ENCODE results near the gene APCDD1.

APCDD1 gene

GRCh38 chr18:10410472-10411308, 43.7 kb upstream of the APCDD1 start:
- Histone ChIP-seq H3K4me1 (no peaks in the 10 kb centered on the region), H3K27me3 (no peaks in the 10 kb centered on the region), H3K36me3 (no peaks in the 10 kb centered on the region), H3K4me3 (ENCODE audit: low read depth, low read length) (no peak overlapping the region), H3K9me3 (no peaks in the 10 kb centered on the region)
- TF ChIP-seq CTCF (IDR thresholded peaks at IDR 0.05; ENCODE audit: low read depth, low read length), result no peak
- no peak for DNase-seq

GRCh38 chr18:10412933-10413332, 41.5 kb upstream of the APCDD1 start:
- H3K27me3 ChIP-seq, result no peaks in the 10 kb centered on the region
- no peak overlapping the region for H3K4me3 ChIP-seq (ENCODE audit: low read depth, low read length)
- H3K9me3 ChIP-seq, result no peaks in the 10 kb centered on the region
- no peak for TF ChIP-seq CTCF (IDR thresholded peaks at IDR 0.05; ENCODE audit: low read depth, low read length)
- H3K4me1 ChIP-seq, result no peaks in the 10 kb centered on the region
- H3K36me3 ChIP-seq, result no peaks in the 10 kb centered on the region
- DNase-seq, result no peak

GRCh38 chr18:10413722-10414121, 40.7 kb upstream of the APCDD1 start:
- Histone ChIP-seq H3K9me3 (no peaks in the 10 kb centered on the region), H3K4me1 (no peaks in the 10 kb centered on the region), H3K36me3 (no peaks in the 10 kb centered on the region), H3K4me3 (ENCODE audit: low read depth, low read length) (no peak overlapping the region), H3K27me3 (no peaks in the 10 kb centered on the region)
- TF ChIP-seq CTCF (IDR thresholded peaks at IDR 0.05; ENCODE audit: low read depth, low read length), result no peak
- DNase-seq, result no peak

GRCh38 chr18:10414293-10414842, 40.1 kb upstream of the APCDD1 start:
- no peaks in the 10 kb centered on the region for H3K36me3 ChIP-seq
- no peaks in the 10 kb centered on the region for H3K27me3 ChIP-seq
- no peak overlapping the region for H3K4me3 ChIP-seq (ENCODE audit: low read depth, low read length)
- no peaks in the 10 kb centered on the region for H3K9me3 ChIP-seq
- H3K4me1 ChIP-seq, result no peaks in the 10 kb centered on the region
- TF ChIP-seq CTCF (IDR thresholded peaks at IDR 0.05; ENCODE audit: low read depth, low read length), result no peak
- DNase-seq, result no peak

- H3K36me3 ChIP-seq, result no peaks in the 10 kb centered on the region
- H3K4me3 ChIP-seq (ENCODE audit: low read depth, low read length), result no peak overlapping the region
- no peak for DNase-seq
- no peaks in the 10 kb centered on the region for H3K27me3 ChIP-seq
- no peaks in the 10 kb centered on the region for H3K4me1 ChIP-seq
- no peak for TF ChIP-seq CTCF (IDR thresholded peaks at IDR 0.05; ENCODE audit: low read depth, low read length)
- H3K9me3 ChIP-seq, result no peaks in the 10 kb centered on the region
Measured at GRCh38 chr18:10416065-10416464, 38.4 kb upstream of the APCDD1 start.

- no peaks in the 10 kb centered on the region for H3K9me3 ChIP-seq
- no peaks in the 10 kb centered on the region for H3K27me3 ChIP-seq
- H3K36me3 ChIP-seq, result no peaks in the 10 kb centered on the region
- no peak overlapping the region for H3K4me3 ChIP-seq (ENCODE audit: low read depth, low read length)
- DNase-seq, result no peak
- H3K4me1 ChIP-seq, result no peaks in the 10 kb centered on the region
- no peak for TF ChIP-seq CTCF (IDR thresholded peaks at IDR 0.05; ENCODE audit: low read depth, low read length)
Measured at GRCh38 chr18:10417191-10417590, 37.2 kb upstream of the APCDD1 start.

Data from BE2C (cell line).